Measurements from ENCODE around the gene DCST2.

Gene DCST2

GRCh38 chr1:155026154-155026553 is 7.4 kb downstream of the DCST2 start:
- DNase-seq (ENCODE audit: low read depth): no peak

DNA sequence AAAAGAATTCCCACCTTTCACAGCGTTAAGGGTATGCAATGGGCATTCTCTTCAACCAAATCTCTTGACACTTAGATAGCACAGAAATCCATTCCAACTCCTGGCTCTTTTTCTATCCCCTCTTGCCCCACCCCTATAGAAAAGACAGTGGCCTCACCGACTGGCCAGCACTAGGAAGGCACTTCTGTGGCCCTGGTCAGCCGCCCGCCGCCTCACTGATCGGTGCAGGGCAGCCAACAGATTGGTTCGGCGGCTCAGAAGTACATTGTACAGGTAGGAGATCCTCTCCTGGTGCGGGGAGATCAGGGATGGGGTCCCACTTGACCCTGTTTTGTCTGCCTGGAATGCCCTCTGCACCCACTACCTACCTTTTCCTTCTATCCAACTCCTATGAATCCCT is 9.3 kb downstream of the DCST2 start:
- DNase-seq (ENCODE audit: low read depth): no peak

GRCh38 chr1:155023627-155024026 is 10.0 kb downstream of the DCST2 start:
- DNase-seq (ENCODE audit: low read depth): no peak

- no peak for DNase-seq (ENCODE audit: low read depth)
Observed at GRCh38 chr1:155022927-155023236, 10.7 kb downstream of the DCST2 start.

DNA sequence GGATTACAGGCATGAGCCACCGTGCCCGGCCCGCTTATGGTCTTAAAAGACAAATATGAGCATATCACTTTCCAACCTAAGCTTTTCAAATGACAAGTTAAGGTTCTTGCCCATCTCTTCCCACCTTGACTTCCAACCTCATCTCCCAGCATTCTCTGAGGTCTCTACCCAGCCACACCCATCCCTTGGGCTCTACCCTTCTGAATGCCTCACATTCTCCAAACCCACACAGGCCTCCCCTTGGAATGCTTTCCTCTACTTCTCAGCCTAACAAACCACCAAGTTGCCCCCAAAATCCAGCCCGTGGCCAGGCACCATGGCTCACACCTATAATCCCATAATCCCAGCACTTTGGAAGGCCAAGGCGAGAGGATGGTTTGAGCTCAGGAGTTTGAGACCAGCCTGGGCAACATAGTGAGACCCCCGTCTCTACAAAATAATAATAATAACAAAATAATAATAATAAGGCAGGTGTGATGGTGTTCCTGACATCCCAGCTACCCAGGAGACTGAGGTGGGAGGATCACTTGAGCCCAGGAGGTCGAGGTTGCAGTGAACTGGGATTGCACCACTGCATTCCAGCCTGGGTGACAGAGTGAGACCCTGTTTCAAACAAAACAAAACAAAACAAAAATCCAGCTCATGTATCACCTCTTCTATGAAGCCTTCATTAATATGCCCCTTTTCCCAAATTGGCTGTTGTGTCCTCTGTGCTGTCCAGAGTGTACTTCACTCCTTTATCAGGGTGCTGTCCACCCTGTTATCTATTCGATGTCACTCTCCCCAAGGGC is 11.2 kb downstream of the DCST2 start:
- no peak for DNase-seq (ENCODE audit: low read depth)

GRCh38 chr1:155019377-155020245 is 14.0 kb downstream of the DCST2 start:
- DNase-seq (ENCODE audit: low read depth): no peak

DNA sequence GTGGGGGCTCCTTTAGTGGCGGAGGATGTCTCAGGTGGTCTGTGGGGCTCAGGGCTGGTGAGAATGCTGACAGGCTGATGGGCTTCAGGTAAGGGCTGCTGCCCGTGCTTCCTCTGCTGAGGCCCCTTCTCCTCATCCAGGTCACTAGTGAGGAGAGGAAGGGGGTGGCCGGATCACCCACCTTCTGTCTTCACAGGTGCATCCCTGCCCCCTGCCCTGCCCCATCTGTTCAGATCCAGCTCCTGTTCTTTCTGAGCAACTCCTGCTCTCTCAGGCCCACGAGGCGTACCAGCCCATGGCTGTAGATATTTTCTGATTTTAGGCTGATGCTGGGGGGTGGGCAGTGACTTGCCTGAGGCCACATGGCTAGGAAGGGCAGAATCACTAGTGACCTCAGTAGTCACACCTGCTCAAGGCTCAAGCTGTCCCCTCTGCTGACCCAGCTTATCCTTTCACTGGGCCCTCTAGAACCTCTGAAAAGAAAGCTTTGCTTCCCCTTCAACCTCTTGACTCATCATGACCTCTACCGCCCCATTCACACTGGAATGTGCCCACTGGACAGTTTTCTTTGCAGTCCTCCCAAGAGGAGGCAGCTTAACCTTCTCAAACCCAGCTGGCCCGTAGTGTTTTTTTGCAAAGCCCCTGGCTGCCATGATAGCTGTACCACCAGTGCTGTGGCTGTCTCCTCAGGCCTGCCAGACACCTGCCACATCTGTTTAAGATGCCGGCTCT is 14.8 kb downstream of the DCST2 start:
- no peak for DNase-seq (ENCODE audit: low read depth)

DNA sequence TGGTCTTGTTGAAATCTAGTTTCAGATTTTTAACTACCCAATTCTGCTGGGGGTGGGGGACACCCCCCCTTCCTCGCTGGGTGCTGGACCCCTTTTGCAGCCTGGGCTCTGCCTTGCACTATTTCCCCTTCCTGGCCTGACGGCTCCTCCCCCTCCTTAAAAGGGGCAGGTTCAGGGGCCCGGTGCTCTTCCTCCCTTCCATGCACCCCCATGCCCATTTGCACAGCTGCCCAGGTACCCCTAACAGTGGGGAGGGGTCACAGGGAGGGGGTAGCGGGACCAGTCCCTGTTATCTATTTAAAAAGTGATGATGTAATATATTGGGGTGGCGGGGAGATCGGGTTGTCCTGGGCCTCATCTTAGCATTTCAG is 15.7 kb downstream of the DCST2 start:
- no peak for DNase-seq (ENCODE audit: low read depth)

- DNase-seq (ENCODE audit: low read depth): peak; percentile 88
Observed at GRCh38 chr1:155017041-155017945, 16.3 kb downstream of the DCST2 start.

DNA sequence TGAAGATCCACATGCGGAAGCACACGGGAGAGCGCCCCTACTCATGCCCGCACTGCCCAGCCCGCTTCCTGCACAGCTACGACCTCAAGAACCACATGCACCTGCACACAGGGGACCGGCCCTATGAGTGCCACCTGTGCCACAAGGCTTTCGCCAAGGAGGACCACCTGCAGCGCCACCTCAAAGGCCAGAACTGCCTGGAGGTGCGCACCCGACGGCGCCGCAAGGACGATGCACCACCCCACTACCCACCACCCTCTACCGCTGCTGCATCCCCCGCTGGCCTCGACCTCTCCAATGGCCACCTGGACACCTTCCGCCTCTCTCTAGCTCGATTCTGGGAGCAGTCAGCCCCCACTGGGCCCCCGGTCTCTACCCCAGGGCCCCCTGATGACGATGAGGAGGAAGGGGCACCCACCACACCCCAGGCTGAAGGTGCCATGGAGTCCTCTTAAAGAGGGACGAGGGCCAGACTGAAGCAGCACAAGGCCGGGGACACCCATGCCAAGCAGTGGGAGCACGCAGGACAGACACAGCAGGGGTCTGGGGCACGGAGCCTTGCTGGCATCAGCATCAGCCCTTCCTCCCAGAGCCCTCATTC is 17.2 kb downstream of the DCST2 start:
- DNase-seq (ENCODE audit: low read depth): no peak

- no peak for DNase-seq (ENCODE audit: low read depth)
Observed at GRCh38 chr1:155015527-155016230, 17.9 kb downstream of the DCST2 start.

DNA sequence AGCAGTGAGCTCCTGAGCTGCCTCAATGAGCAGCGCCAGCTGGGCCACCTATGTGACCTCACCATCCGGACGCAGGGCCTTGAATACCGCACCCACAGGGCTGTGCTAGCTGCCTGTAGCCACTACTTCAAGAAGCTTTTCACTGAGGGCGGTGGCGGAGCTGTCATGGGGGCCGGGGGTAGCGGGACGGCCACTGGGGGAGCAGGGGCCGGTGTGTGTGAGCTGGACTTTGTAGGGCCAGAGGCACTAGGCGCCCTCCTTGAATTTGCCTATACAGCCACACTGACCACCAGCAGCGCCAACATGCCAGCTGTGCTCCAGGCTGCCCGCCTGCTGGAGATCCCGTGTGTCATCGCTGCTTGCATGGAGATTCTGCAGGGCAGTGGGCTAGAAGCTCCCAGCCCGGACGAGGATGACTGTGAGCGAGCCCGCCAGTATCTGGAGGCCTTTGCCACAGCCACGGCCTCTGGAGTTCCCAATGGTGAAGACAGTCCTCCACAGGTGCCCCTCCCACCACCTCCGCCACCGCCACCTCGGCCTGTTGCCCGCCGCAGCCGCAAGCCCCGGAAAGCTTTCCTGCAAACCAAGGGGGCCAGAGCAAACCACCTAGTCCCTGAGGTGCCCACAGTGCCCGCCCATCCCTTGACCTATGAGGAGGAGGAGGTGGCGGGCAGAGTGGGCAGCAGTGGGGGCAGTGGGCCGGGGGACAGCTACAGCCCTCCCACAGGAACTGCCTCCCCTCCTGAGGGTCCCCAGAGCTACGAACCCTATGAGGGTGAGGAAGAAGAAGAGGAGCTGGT is 18.7 kb downstream of the DCST2 start:
- no peak for DNase-seq (ENCODE audit: low read depth)

GRCh38 chr1:155013632-155014031 is 19.9 kb downstream of the DCST2 start:
- DNase-seq (ENCODE audit: low read depth): no peak

DNA sequence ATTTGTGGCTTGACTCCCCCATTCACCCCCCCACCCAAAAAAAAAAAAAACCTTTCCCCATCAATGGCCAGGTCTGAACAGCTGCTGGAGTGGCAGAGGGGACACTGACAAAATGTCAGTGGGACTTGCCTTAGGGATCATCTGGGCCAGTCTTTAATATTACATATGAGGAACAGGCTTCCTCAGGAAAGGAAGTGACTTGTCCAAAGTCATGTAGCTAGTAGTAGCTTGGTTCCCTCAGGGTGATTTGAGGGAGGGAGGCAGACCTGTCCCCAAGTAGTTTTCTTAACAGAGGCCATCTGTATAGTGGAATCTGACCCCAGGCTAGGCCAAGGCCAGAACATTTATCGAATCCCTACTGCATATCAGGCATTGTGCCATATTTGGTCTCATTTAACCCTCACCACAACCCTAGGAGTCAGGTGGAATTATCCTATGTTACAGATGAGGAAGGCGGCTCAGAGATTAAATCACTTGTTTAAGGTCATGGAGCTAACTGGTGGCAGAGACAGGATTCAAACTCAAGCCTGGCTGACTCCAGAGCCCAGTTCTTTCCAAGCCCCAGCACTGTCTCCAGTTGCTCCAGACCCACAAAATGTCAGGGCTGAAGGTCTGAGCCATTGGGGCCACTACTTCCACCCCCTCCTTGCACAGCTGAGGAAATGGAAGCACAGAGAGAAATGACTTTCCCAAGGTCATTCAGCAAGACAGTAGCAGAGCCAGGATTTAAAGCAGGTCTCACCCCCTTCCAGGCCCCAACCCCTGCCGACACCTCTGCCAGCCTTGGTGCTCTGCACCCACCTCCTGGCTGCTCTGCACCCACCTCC is 20.6 kb downstream of the DCST2 start:
- no peak for DNase-seq (ENCODE audit: low read depth)

DNA sequence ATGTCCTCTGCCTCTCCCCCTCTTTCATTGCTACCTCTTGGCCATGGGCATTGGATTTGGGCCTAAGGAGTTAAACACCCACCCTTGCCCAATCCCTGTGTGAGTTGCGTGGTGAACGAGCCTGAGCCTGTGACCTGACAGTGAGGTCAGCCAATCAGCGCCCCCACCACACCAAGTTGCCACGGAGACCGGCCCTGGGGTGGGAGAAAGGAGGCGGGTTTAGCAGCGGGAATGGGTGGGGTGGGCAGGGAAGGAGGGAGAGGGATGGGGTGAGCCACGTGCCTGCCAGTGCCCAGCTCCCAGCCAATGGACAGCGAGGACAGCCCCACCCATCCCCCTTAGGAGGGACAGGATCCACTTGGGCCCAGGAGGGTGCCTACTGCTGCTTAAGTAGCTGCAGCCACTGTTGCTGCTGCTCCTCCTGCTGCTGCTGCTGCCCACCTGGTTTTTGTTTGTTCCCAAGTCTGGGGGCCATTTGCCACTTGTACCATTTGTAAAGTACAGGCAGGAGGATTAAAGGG is 21.5 kb downstream of the DCST2 start:
- DNase-seq (ENCODE audit: low read depth): peak; percentile 46

DNA sequence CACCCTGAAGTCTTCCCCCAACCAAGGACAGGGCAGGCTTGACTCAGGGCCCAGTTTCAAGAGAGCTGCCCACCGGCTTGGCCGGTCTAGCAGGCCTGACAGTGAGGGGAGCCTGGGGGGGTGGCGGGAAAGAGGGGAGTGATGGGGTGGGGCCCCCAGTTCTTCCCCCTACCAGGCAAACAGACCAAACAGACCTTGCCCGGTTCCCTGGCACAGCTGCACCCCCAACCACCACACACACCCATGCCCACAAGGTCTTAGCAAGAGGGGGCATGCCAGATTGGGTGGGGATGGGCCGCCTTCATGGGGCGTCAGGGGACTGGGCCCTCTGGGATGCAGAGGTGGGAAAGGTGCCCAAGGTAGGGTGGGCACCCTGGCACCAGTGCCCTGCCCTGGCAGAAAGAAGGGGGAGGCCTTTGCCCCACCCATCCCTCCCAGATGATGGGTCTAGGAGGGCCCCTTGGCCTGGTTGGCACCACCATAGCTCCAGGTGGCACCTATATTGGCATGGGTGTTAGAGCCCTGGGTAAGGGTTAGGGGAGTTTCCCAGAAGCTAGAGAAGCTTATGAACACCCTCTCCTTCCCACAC is 22.1 kb downstream of the DCST2 start:
- DNase-seq (ENCODE audit: low read depth): no peak

- DNase-seq (ENCODE audit: low read depth): no peak
Observed at GRCh38 chr1:155011004-155011416, 22.6 kb downstream of the DCST2 start.

GRCh38 chr1:155010211-155010918 is 23.2 kb downstream of the DCST2 start:
- no peak for DNase-seq (ENCODE audit: low read depth)
